ENCODE results near the gene MBNL1.

- TF ChIP-seq CTCF (IDR thresholded peaks at IDR 0.05) (no peak), POLR2A (IDR thresholded peaks at IDR 0.05) (no peak)
These were observed 36.3 kb downstream of the MBNL1 start for GRCh38 chr3:152305075-152305474.
